HEK293 (cell line): ENCODE measurements around the gene TEX261.

ENCODE experiments used
- ZNF175 ChIP-seq: fragments of 450-650 bp; formaldehyde crosslinking; IDR thresholded peaks from 2 replicates; pipeline ENCODE4 v1.5.1; 2016; ENCODE audit warnings: missing biosample characterization, missing genetic modification characterization
- ZNF324 ChIP-seq: fragments of 450-650 bp; formaldehyde crosslinking; IDR thresholded peaks from 2 replicates; pipeline ENCODE4 v1.5.1; 2016; ENCODE audit warnings: missing biosample characterization, missing genetic modification characterization
- ZNF366 ChIP-seq: fragments of 450-650 bp; formaldehyde crosslinking; conservative IDR thresholded peaks from 2 replicates; pipeline ENCODE4 v1.5.1; 2016; ENCODE audit warnings: missing biosample characterization, missing genetic modification characterization
- ZNF843 ChIP-seq: fragments of 450-650 bp; formaldehyde crosslinking; IDR thresholded peaks from 2 replicates; pipeline ENCODE4 v1.5.1; 2016; ENCODE audit warnings: missing biosample characterization, missing genetic modification characterization
- TF ChIP-seq, protein P1 (sequence below): fragments of 450-650 bp; formaldehyde crosslinking; IDR thresholded peaks from 2 replicates; pipeline ENCODE4 v1.5.1; 2016; ENCODE audit warnings: missing biosample characterization, missing genetic modification characterization
- TF ChIP-seq, protein P2 (sequence below): fragments of 450-650 bp; formaldehyde crosslinking; IDR thresholded peaks from 2 replicates; pipeline ENCODE4 v1.5.1; 2016; ENCODE audit warnings: missing biosample characterization, missing genetic modification characterization

DNA sequence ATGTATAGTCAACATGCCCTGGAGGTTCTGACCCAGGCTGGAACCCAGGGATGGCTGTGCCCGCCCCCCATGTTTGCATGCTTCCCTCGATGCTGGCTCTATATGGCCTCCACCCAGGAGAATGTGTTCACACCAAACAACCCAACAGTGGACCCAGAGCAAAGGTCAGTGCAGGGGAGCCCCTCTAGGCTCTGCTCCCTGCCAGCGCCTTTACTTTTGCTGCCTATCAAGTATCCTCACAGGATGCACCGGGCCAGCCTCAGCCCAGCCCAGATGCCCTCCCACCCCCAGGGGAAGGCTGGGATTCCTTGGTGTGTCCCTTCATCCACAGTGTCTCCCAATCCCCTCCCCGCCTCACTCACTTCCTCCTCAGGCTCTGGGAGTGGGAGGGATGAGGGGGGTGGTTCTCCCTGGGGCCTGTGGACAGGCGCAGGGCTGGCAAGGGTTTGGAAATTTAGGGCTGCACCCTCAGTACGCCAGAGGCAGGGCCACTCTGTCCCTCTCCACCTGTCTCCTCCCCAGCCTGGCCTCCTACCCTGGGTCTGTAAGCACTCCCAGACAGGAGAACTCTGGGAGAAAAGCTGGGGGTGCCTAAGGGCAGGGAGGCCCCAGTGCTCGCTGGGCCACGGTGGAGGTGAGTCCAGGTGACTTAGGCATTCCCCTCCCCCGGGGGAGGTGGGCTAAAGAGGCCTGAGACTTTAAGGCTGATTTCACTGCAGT is 56.6 kb downstream of the TEX261 start:
- TF ChIP-seq, protein P1, sequence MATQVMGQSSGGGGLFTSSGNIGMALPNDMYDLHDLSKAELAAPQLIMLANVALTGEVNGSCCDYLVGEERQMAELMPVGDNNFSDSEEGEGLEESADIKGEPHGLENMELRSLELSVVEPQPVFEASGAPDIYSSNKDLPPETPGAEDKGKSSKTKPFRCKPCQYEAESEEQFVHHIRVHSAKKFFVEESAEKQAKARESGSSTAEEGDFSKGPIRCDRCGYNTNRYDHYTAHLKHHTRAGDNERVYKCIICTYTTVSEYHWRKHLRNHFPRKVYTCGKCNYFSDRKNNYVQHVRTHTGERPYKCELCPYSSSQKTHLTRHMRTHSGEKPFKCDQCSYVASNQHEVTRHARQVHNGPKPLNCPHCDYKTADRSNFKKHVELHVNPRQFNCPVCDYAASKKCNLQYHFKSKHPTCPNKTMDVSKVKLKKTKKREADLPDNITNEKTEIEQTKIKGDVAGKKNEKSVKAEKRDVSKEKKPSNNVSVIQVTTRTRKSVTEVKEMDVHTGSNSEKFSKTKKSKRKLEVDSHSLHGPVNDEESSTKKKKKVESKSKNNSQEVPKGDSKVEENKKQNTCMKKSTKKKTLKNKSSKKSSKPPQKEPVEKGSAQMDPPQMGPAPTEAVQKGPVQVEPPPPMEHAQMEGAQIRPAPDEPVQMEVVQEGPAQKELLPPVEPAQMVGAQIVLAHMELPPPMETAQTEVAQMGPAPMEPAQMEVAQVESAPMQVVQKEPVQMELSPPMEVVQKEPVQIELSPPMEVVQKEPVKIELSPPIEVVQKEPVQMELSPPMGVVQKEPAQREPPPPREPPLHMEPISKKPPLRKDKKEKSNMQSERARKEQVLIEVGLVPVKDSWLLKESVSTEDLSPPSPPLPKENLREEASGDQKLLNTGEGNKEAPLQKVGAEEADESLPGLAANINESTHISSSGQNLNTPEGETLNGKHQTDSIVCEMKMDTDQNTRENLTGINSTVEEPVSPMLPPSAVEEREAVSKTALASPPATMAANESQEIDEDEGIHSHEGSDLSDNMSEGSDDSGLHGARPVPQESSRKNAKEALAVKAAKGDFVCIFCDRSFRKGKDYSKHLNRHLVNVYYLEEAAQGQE (tag by site-specific recombination): no peak
- no peak for TF ChIP-seq ZNF366 (tag by site-specific recombination)
- TF ChIP-seq ZNF843 (tag by site-specific recombination): no peak
- TF ChIP-seq ZNF175 (tag by site-specific recombination): no peak
- TF ChIP-seq, protein P2, sequence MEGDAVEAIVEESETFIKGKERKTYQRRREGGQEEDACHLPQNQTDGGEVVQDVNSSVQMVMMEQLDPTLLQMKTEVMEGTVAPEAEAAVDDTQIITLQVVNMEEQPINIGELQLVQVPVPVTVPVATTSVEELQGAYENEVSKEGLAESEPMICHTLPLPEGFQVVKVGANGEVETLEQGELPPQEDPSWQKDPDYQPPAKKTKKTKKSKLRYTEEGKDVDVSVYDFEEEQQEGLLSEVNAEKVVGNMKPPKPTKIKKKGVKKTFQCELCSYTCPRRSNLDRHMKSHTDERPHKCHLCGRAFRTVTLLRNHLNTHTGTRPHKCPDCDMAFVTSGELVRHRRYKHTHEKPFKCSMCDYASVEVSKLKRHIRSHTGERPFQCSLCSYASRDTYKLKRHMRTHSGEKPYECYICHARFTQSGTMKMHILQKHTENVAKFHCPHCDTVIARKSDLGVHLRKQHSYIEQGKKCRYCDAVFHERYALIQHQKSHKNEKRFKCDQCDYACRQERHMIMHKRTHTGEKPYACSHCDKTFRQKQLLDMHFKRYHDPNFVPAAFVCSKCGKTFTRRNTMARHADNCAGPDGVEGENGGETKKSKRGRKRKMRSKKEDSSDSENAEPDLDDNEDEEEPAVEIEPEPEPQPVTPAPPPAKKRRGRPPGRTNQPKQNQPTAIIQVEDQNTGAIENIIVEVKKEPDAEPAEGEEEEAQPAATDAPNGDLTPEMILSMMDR: no peak
- no peak for TF ChIP-seq ZNF324 (tag by site-specific recombination)
